Stimulated activated CD8-positive, alpha-beta memory T cell treated with anti-CD3 and anti-CD28 coated beads, Interleukin-12 subunit alpha, Interleukin-12 subunit beta, amount 100 ng/mL, for 1 hour (primary cell): ENCODE results near the gene TLN1.

Source experiments
- DNase-seq: peaks from one replicate; pipeline ENCODE4 v3.0.0-alpha.2; 2020; ENCODE audit warnings: low read depth

TLN1 gene

GRCh38 chr9:35684921-35685320 is 47.1 kb downstream of the TLN1 start:
- DNase-seq, result no peak

GRCh38 chr9:35683323-35683722 is 48.7 kb downstream of the TLN1 start:
- DNase-seq, result no peak

- no peak for DNase-seq
Observed at GRCh38 chr9:35682520-35683315, 49.3 kb downstream of the TLN1 start.

GRCh38 chr9:35682051-35682450 is 49.9 kb downstream of the TLN1 start:
- DNase-seq, result no peak

GRCh38 chr9:35681341-35682002 is 50.5 kb downstream of the TLN1 start:
- DNase-seq, result no peak

- no peak for DNase-seq
Observed at GRCh38 chr9:35680331-35681105, 51.5 kb downstream of the TLN1 start.

- DNase-seq, result no peak
Observed at GRCh38 chr9:35679766-35680330, 52.1 kb downstream of the TLN1 start.

GRCh38 chr9:35679091-35679490 is 52.9 kb downstream of the TLN1 start:
- no peak for DNase-seq

GRCh38 chr9:35675732-35676392 is 56.1 kb downstream of the TLN1 start:
- DNase-seq, result no peak

- no peak for DNase-seq
Observed at GRCh38 chr9:35675204-35675603, 56.8 kb downstream of the TLN1 start.

GRCh38 chr9:35674025-35674361 is 58.0 kb downstream of the TLN1 start:
- DNase-seq, result no peak

GRCh38 chr9:35673132-35674024 is 58.6 kb downstream of the TLN1 start, which contains the start of gene CA9:
Gene CA9 (plus strand): TSS chr9:35673928. CDS start chr9:35673960, 32 bp downstream.
- no peak for DNase-seq

GRCh38 chr9:35669331-35670145 is 62.5 kb downstream of the TLN1 start:
- DNase-seq, result no peak

GRCh38 chr9:35667939-35668338 is 64.1 kb downstream of the TLN1 start:
- DNase-seq, result no peak

GRCh38 chr9:35666549-35666948 is 65.4 kb downstream of the TLN1 start:
- DNase-seq, result no peak

GRCh38 chr9:35666045-35666444 is 66.0 kb downstream of the TLN1 start:
- DNase-seq, result no peak

GRCh38 chr9:35665471-35665818 is 66.5 kb downstream of the TLN1 start:
- DNase-seq, result no peak

- no peak for DNase-seq
Observed at GRCh38 chr9:35664531-35665470, 67.2 kb downstream of the TLN1 start, which contains the start of gene ARHGEF39. Gene ARHGEF39 (minus strand): TSS chr9:35665195. CDS start chr9:35665169, 26 bp downstream.

GRCh38 chr9:35662437-35662836 is 69.6 kb downstream of the TLN1 start:
- DNase-seq, result no peak
